K562 (cell line): ENCODE data around the gene RSF1. TPM values are rescaled to one million over a fixed set of nuclear protein-coding genes. Genes with fewer than 3 reads are reported as not detected.

Experiments used
- DMBX1 ChIP-seq: fragments of 250-450 bp; sonication (Bioruptor Pico); IDR thresholded peaks from 2 replicates; pipeline ENCODE4 v1.8.0; 2022; ENCODE audit warnings: inconsistent platforms, mild to moderate bottlenecking, moderate library complexity, borderline replicate concordance
- ERF ChIP-seq: fragments of 450-650 bp; formaldehyde crosslinking; IDR thresholded peaks from 2 replicates; pipeline ENCODE4 v1.4.0; 2020; ENCODE audit warnings: mild to moderate bottlenecking, mixed read lengths
- NELFE ChIP-seq: IDR thresholded peaks from 2 replicates; pipeline ENCODE4 v1.6.1; 2011; ENCODE audit warnings: mild to moderate bottlenecking; ENCODE audit not compliant: insufficient read depth, insufficient read length
- THRAP3 ChIP-seq: fragments of 450-650 bp; IDR thresholded peaks from 2 replicates; pipeline ENCODE4 v1.6.1; 2016; ENCODE audit warnings: mild to moderate bottlenecking, inconsistent platforms, borderline replicate concordance
- ZFP30 ChIP-seq: fragments of 250-450 bp; sonication (Bioruptor Pico); IDR thresholded peaks from 2 replicates; pipeline ENCODE4 v1.8.0; 2022; ENCODE audit warnings: moderate library complexity, mild to moderate bottlenecking, inconsistent platforms, borderline replicate concordance
- ZNF217 ChIP-seq: sonication (generic); formaldehyde crosslinking; IDR thresholded peaks from 2 replicates; pipeline ENCODE4 v1.8.0; 2022; ENCODE audit warnings: mild to moderate bottlenecking, missing genetic modification reagents
- ZNF23 ChIP-seq: fragments of 250-450 bp; sonication (Bioruptor Pico); IDR thresholded peaks from 2 replicates; pipeline ENCODE4 v1.4.0; 2020; ENCODE audit warnings: mild to moderate bottlenecking
- ZNF583 ChIP-seq: fragments of 250-450 bp; sonication (Bioruptor Pico); IDR thresholded peaks from 2 replicates; pipeline ENCODE4 v1.4.0; 2020
- polyA plus RNA-seq, 8 experiments: library from polyadenylated mRNA; depleted of rRNA in 4 of 8; stranded (reverse) in 5 of 8; unstranded in 3 of 8; fragments of >200 nt; fragmentation: Nextera tagmentation in 2 of 8; fragmentation: Illumina TruSeq in 1 of 8; extraction: Ambion mirVana in 2 of 8; extraction: Trizol in 1 of 8; gene quantifications; 2 replicates each; pipeline versions ENCODE4 v1.2.1 to v1.2.3, GENCODE V29; 2011 to 2014; ENCODE audit warnings: inconsistent platforms in 1 of 8, missing spikeins in 1 of 8
- total RNA-seq, 7 experiments: library from RNA; depleted of rRNA in 6 of 7; stranded (reverse); fragments of >200 nt in 6 of 7; fragmentation: Illumina TruSeq in 2 of 7; extraction: Trizol in 2 of 7; gene quantifications; 2 replicates each; pipeline versions ENCODE4 v1.2.1 to v1.2.3, GENCODE V29; 2011 to 2021; ENCODE audit warnings: low replicate concordance in 1 of 7
- TF ChIP-seq, protein P1 (sequence below): fragments of 200-800 bp; sonication (Bioruptor generic); IDR thresholded peaks from 2 replicates; pipeline ENCODE4 v1.6.1; 2016; ENCODE audit warnings: missing genetic modification characterization, missing compliant biosample characterization
- TF ChIP-seq, protein P2 (sequence below): fragments of 250-450 bp; sonication (Bioruptor Pico); IDR thresholded peaks from 2 replicates; pipeline ENCODE4 v1.4.0; 2020; ENCODE audit warnings: borderline replicate concordance
- TF ChIP-seq, protein P3 (sequence below), 2 experiments: fragments of 450-650 bp in 1 of 2; sonication (generic) in 1 of 2; formaldehyde crosslinking in 1 of 2; IDR thresholded peaks in 1 of 2; conservative IDR thresholded peaks in 1 of 2; 2 replicates each; pipeline versions ENCODE4 v1.6.1 to v1.8.1; 2016 to 2023; ENCODE audit warnings: mild to moderate bottlenecking in 2 of 2, moderate library complexity in 2 of 2, inconsistent platforms in 1 of 2, missing genetic modification reagents in 1 of 2
- TF ChIP-seq, protein P4 (sequence below): IDR thresholded peaks from 2 replicates; pipeline ENCODE4 v1.6.1; 2011; ENCODE audit warnings: borderline replicate concordance, low read depth, mild to moderate bottlenecking, moderate library complexity, low read length; ENCODE audit not compliant: insufficient read depth, poor library complexity, severe bottlenecking
- TF ChIP-seq, protein P5 (sequence below): fragments of 450-650 bp; IDR thresholded peaks from 2 replicates; pipeline ENCODE4 v1.6.1; 2017; ENCODE audit warnings: antibody characterized with exemption

Gene RSF1
- total and polyA plus RNA-seq, 9 of the 15 experiments (the other 6 are each of a cell fraction or from before 2014, with no cell fraction given) = 9.7 to 63.6 (median 42.8) TPM

DNA sequence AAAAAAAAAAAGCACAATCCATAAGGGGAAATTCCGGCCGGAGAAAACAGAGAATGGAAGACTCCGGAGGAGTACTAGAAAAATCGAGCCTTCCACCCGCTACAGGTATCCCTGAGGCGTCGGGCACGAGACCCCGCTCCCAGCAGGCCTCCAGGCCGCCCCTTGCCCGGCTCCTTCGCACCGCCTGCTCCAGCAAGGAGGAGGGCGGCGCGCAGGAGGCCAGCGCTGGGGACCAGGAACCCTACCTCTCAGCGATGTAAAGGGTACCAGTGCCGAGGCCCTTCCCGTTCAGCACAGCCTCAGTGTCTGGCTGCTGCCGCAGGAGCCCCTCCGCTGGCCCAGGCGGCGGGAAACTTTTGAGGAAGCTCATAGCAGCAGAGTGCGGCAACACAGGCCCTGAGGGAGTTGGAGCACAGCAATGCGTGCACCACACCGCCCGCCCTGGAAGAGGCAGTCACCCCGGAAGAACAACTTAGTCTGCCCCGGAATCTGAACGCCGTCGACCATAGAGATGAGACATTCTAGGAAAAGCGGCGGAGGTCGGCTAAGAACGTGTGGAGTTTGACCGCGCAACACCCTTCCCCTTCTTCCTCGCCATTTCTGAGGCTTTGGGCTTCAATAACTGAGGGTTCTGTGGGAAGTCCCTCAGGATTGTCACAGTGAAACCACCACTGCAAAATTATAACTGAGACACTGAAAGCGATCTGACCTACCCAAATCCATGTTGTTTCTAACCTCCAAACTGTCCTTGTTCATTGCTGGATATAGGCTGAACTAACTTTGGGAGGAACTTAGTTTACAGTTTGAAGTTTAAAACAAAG lies 183.0 kb downstream of the RSF1 start, which contains the start of gene CLNS1A (continued):
- TF ChIP-seq, protein P1, sequence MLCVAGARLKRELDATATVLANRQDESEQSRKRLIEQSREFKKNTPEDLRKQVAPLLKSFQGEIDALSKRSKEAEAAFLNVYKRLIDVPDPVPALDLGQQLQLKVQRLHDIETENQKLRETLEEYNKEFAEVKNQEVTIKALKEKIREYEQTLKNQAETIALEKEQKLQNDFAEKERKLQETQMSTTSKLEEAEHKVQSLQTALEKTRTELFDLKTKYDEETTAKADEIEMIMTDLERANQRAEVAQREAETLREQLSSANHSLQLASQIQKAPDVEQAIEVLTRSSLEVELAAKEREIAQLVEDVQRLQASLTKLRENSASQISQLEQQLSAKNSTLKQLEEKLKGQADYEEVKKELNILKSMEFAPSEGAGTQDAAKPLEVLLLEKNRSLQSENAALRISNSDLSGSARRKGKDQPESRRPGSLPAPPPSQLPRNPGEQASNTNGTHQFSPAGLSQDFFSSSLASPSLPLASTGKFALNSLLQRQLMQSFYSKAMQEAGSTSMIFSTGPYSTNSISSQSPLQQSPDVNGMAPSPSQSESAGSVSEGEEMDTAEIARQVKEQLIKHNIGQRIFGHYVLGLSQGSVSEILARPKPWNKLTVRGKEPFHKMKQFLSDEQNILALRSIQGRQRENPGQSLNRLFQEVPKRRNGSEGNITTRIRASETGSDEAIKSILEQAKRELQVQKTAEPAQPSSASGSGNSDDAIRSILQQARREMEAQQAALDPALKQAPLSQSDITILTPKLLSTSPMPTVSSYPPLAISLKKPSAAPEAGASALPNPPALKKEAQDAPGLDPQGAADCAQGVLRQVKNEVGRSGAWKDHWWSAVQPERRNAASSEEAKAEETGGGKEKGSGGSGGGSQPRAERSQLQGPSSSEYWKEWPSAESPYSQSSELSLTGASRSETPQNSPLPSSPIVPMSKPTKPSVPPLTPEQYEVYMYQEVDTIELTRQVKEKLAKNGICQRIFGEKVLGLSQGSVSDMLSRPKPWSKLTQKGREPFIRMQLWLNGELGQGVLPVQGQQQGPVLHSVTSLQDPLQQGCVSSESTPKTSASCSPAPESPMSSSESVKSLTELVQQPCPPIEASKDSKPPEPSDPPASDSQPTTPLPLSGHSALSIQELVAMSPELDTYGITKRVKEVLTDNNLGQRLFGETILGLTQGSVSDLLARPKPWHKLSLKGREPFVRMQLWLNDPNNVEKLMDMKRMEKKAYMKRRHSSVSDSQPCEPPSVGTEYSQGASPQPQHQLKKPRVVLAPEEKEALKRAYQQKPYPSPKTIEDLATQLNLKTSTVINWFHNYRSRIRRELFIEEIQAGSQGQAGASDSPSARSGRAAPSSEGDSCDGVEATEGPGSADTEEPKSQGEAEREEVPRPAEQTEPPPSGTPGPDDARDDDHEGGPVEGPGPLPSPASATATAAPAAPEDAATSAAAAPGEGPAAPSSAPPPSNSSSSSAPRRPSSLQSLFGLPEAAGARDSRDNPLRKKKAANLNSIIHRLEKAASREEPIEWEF = 0 out of 2 replicates have a peak, but pooled peaks have one; percentile 35
- no peak for TF ChIP-seq NELFE
- TF ChIP-seq, protein P2, sequence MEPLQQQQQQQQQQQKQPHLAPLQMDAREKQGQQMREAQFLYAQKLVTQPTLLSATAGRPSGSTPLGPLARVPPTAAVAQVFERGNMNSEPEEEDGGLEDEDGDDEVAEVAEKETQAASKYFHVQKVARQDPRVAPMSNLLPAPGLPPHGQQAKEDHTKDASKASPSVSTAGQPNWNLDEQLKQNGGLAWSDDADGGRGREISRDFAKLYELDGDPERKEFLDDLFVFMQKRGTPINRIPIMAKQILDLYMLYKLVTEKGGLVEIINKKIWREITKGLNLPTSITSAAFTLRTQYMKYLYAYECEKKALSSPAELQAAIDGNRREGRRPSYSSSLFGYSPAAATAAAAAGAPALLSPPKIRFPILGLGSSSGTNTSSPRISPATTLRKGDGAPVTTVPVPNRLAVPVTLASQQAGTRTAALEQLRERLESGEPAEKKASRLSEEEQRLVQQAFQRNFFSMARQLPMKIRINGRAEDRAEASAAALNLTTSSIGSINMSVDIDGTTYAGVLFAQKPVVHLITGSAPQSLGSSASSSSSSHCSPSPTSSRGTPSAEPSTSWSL (CRISPR knock-in tag) = no peak
- no peak for TF ChIP-seq ZFP30
- TF ChIP-seq THRAP3 = peak; percentile 71; the same call in 1 of the 2 replicates
- 0 out of 2 replicates have a peak, but pooled peaks have one; percentile 25 for TF ChIP-seq ZNF583 (CRISPR knock-in tag)
- TF ChIP-seq, protein P3, sequence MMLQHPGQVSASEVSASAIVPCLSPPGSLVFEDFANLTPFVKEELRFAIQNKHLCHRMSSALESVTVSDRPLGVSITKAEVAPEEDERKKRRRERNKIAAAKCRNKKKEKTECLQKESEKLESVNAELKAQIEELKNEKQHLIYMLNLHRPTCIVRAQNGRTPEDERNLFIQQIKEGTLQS (IDR thresholded peaks at IDR 0.05) = no peak
- TF ChIP-seq, protein P3 (CRISPR knock-in tag; conservative IDR thresholded peaks at IDR 0.05) = peak; percentile 35; the same call in 1 of the 2 replicates
- no peak for TF ChIP-seq ZNF23 (CRISPR knock-in tag)
- no peak for TF ChIP-seq ERF (CRISPR knock-in tag)
- TF ChIP-seq, protein P4, sequence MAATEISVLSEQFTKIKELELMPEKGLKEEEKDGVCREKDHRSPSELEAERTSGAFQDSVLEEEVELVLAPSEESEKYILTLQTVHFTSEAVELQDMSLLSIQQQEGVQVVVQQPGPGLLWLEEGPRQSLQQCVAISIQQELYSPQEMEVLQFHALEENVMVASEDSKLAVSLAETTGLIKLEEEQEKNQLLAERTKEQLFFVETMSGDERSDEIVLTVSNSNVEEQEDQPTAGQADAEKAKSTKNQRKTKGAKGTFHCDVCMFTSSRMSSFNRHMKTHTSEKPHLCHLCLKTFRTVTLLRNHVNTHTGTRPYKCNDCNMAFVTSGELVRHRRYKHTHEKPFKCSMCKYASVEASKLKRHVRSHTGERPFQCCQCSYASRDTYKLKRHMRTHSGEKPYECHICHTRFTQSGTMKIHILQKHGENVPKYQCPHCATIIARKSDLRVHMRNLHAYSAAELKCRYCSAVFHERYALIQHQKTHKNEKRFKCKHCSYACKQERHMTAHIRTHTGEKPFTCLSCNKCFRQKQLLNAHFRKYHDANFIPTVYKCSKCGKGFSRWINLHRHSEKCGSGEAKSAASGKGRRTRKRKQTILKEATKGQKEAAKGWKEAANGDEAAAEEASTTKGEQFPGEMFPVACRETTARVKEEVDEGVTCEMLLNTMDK = peak; percentile 58
- TF ChIP-seq, protein P5, sequence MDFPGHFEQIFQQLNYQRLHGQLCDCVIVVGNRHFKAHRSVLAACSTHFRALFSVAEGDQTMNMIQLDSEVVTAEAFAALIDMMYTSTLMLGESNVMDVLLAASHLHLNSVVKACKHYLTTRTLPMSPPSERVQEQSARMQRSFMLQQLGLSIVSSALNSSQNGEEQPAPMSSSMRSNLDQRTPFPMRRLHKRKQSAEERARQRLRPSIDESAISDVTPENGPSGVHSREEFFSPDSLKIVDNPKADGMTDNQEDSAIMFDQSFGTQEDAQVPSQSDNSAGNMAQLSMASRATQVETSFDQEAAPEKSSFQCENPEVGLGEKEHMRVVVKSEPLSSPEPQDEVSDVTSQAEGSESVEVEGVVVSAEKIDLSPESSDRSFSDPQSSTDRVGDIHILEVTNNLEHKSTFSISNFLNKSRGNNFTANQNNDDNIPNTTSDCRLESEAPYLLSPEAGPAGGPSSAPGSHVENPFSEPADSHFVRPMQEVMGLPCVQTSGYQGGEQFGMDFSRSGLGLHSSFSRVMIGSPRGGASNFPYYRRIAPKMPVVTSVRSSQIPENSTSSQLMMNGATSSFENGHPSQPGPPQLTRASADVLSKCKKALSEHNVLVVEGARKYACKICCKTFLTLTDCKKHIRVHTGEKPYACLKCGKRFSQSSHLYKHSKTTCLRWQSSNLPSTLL = peak; percentile 36; the same call in 1 of the 2 replicates
- no peak for TF ChIP-seq ZNF217
- no peak for TF ChIP-seq DMBX1 (CRISPR knock-in tag)
